Duodenal mucosa (tissue), 2 donors: ENCODE measurements around the gene FNBP1.
"Not testable (repeated sequence)": the region's sequence is repeated elsewhere in the genome, so short reads cannot be mapped to it uniquely, and the experiment has no call there.

ENCODE experiments used
- H3K27ac ChIP-seq: one replicate; pipeline ENCODE4 v1.7.0; 2013; ENCODE audit warnings: low read depth, low read length
- H3K27me3 ChIP-seq, 2 donors: one replicate each; pipeline ENCODE4 v1.7.0; 2013; ENCODE audit warnings: low read length in 2 of 2, control low read depth in 1 of 2; ENCODE audit not compliant: insufficient read depth in 2 of 2, control insufficient read depth in 1 of 2
- H3K36me3 ChIP-seq, 2 donors: one replicate each; pipeline ENCODE4 v1.7.0; 2013; ENCODE audit warnings: low read length in 2 of 2, control low read depth in 1 of 2; ENCODE audit not compliant: insufficient read depth in 2 of 2, control insufficient read depth in 1 of 2
- H3K4me1 ChIP-seq, 2 donors: one replicate each; pipeline ENCODE4 v1.7.0; 2013; ENCODE audit warnings: low read length in 2 of 2, control low read depth in 1 of 2; ENCODE audit not compliant: insufficient read depth in 2 of 2, control insufficient read depth in 1 of 2
- H3K4me3 ChIP-seq, 2 donors: one replicate each; pipeline ENCODE4 v1.7.0; 2013; ENCODE audit warnings: low read length in 2 of 2, low read depth in 1 of 2
- H3K9ac ChIP-seq, 2 donors: one replicate each; pipeline ENCODE4 v1.7.0; 2013; ENCODE audit warnings: low read length in 2 of 2, low read depth in 1 of 2
- H3K9me3 ChIP-seq, 2 donors: one replicate each; pipeline ENCODE4 v1.7.0; 2013; ENCODE audit warnings: low read length in 2 of 2, control low read depth in 1 of 2; ENCODE audit not compliant: control insufficient read depth in 1 of 2

Gene FNBP1

GRCh38 chr9:129983891-129984290 lies 59.1 kb downstream of the FNBP1 start:
- Histone ChIP-seq H3K4me1 (peaks cover 0 to 3% of the 10 kb centered on the region in 2 donors), H3K27ac (no peak overlapping the region)

GRCh38 chr9:129981180-129981907 lies 61.6 kb downstream of the FNBP1 start:
- H3K9ac ChIP-seq = no peak overlapping the region
- H3K4me3 ChIP-seq = no peak overlapping the region
- H3K27me3 ChIP-seq = peaks cover 2 to 3% of the 10 kb centered on the region in 2 donors
- no peaks in the 10 kb centered on the region for H3K4me1 ChIP-seq
- H3K9me3 ChIP-seq = no peaks in the 10 kb centered on the region
- peaks cover 3 to 4% of the 10 kb centered on the region in 2 donors for H3K36me3 ChIP-seq
- no peak overlapping the region for H3K27ac ChIP-seq

More at GRCh38 chr9:129983891-129984290, 59.1 kb downstream of the FNBP1 start:
- Histone ChIP-seq H3K4me3 (no peak overlapping the region), H3K9me3 (no peaks in the 10 kb centered on the region), H3K27me3 (peaks cover 0 to 2% of the 10 kb centered on the region in 2 donors), H3K9ac (no peak overlapping the region), H3K36me3 (no peaks in the 10 kb centered on the region)

- not testable (repeated sequence) for H3K4me3 ChIP-seq, H3K9me3 ChIP-seq, H3K9ac ChIP-seq, H3K27ac ChIP-seq, H3K36me3 ChIP-seq, H3K4me1 ChIP-seq, H3K27me3 ChIP-seq
Measured at GRCh38 chr9:129980224-129980623, 62.8 kb downstream of the FNBP1 start.

- Histone ChIP-seq H3K4me1 (no peaks in the 10 kb centered on the region), H3K9ac (no peak overlapping the region), H3K36me3 (peaks cover 3 to 5% of the 10 kb centered on the region in 2 donors), H3K9me3 (no peaks in the 10 kb centered on the region), H3K27me3 (peaks cover 0 to 3% of the 10 kb centered on the region in 2 donors), H3K27ac (no peak overlapping the region), H3K4me3 (no peak overlapping the region)
Measured at GRCh38 chr9:129979071-129979745, 63.8 kb downstream of the FNBP1 start.

GRCh38 chr9:129972816-129973215 lies 70.2 kb downstream of the FNBP1 start:
- Histone ChIP-seq H3K9me3 (no peaks in the 10 kb centered on the region), H3K27ac (no peak overlapping the region), H3K4me1 (peaks cover 4 to 10% of the 10 kb centered on the region in 2 donors), H3K27me3 (peaks cover 0 to 2% of the 10 kb centered on the region in 2 donors), H3K36me3 (peaks cover 5 to 6% of the 10 kb centered on the region in 2 donors), H3K4me3 (no peak overlapping the region), H3K9ac (no peak overlapping the region)

- peaks cover 7 to 28% of the 10 kb centered on the region in 2 donors for H3K4me1 ChIP-seq
- no peaks in the 10 kb centered on the region for H3K9me3 ChIP-seq
- H3K27ac ChIP-seq = peak overlapping the region; percentile 2
- H3K9ac ChIP-seq = no peak overlapping the region
- H3K27me3 ChIP-seq = peaks cover 2 to 8% of the 10 kb centered on the region in 2 donors
- H3K36me3 ChIP-seq = peaks cover 0 to 6% of the 10 kb centered on the region in 2 donors
- no peak overlapping the region for H3K4me3 ChIP-seq
Measured at GRCh38 chr9:129968690-129969485, 74.1 kb downstream of the FNBP1 start.

GRCh38 chr9:129964901-129965734 lies 77.9 kb downstream of the FNBP1 start:
- Histone ChIP-seq H3K27me3 (peaks cover 14 to 24% of the 10 kb centered on the region in 2 donors), H3K4me3 (no peak overlapping the region), H3K4me1 (peaks cover 15 to 36% of the 10 kb centered on the region in 2 donors), H3K27ac (peak overlapping the region; percentile 51), H3K9me3 (no peaks in the 10 kb centered on the region), H3K36me3 (peaks cover 0 to 3% of the 10 kb centered on the region in 2 donors), H3K9ac (no peak overlapping the region)

- H3K36me3 ChIP-seq = peaks cover 0 to 3% of the 10 kb centered on the region in 2 donors
- peak overlapping the region; percentile 48 for H3K27ac ChIP-seq
- H3K27me3 ChIP-seq = peaks cover 14 to 24% of the 10 kb centered on the region in 2 donors
- H3K4me3 ChIP-seq = peak overlapping the region; percentile 48 to 63
- H3K9me3 ChIP-seq = no peaks in the 10 kb centered on the region
- peak overlapping the region; percentile 36 to 67 for H3K9ac ChIP-seq
- peaks cover 11 to 26% of the 10 kb centered on the region in 2 donors for H3K4me1 ChIP-seq
Measured at GRCh38 chr9:129962889-129963703, 79.9 kb downstream of the FNBP1 start.

GRCh38 chr9:129962451-129962864 lies 80.5 kb downstream of the FNBP1 start:
- H3K4me1 ChIP-seq = peaks cover 11 to 26% of the 10 kb centered on the region in 2 donors

More at GRCh38 chr9:129962451-129962864, 80.5 kb downstream of the FNBP1 start:
- Histone ChIP-seq H3K36me3 (peaks cover 0 to 3% of the 10 kb centered on the region in 2 donors), H3K9me3 (no peaks in the 10 kb centered on the region), H3K27me3 (peaks cover 14 to 24% of the 10 kb centered on the region in 2 donors), H3K9ac (peak overlapping the region; percentile 36 to 67), H3K27ac (peak overlapping the region; percentile 48), H3K4me3 (peak overlapping the region; percentile 48 to 63)
